HEK293 (cell line): ENCODE data around the gene IRF7.

Source experiments
- CTCF ChIA-PET: fragments of 350-600 bp; formaldehyde crosslinking; extraction: SDS; loops from one replicate; lab custom pipeline; 2021; ENCODE audit warnings: antibody characterized with exemption; lab: Yijun Ruan, JAX
- POLR2A ChIA-PET: fragments of 300-600 bp; formaldehyde crosslinking; extraction: SDS; loops from one replicate; lab custom pipeline; 2020; ENCODE audit warnings: antibody characterized with exemption, inconsistent platforms; lab: Yijun Ruan, JAX
- H3K27ac ChIP-seq: fragments of 200-500 bp; sonication (Bioruptor generic); 2 replicates; pipeline ENCODE4 v1.5.1; 2014; ENCODE audit warnings: low read depth, low read length, control low read depth, inconsistent platforms; ENCODE audit errors: extremely low read depth
- H3K36me3 ChIP-seq, 2 experiments: fragments of 200-500 bp in 1 of 2; sonication (Bioruptor generic) in 1 of 2; 1 replicate in 1 of 2; 2 replicates in 1 of 2; pipeline ENCODE4 v1.5.1; 2014 to 2017; ENCODE audit warnings: inconsistent platforms in 2 of 2, low read length in 2 of 2; ENCODE audit not compliant: control insufficient read depth in 2 of 2, insufficient read depth in 1 of 2
- H3K4me1 ChIP-seq: fragments of 200-500 bp; sonication (Bioruptor generic); 2 replicates; pipeline ENCODE4 v1.5.1; 2014; ENCODE audit warnings: mild to moderate bottlenecking, low read length, inconsistent platforms; ENCODE audit not compliant: control insufficient read depth, insufficient read depth
- H3K4me3 ChIP-seq: 2 replicates; pipeline ENCODE4 v1.5.1; 2011; ENCODE audit warnings: low read depth, mild to moderate bottlenecking, control low read depth, low read length, moderate library complexity
- H3K9me3 ChIP-seq: fragments of 200-500 bp; sonication (Bioruptor generic); 2 replicates; pipeline ENCODE4 v1.5.1; 2014; ENCODE audit warnings: low read depth, low read length, inconsistent platforms; ENCODE audit not compliant: control insufficient read depth, insufficient read depth
- EGR2 ChIP-seq: fragments of 450-650 bp; formaldehyde crosslinking; IDR thresholded peaks from 2 replicates; pipeline ENCODE4 v1.5.1; 2016; ENCODE audit warnings: low read depth, missing biosample characterization, missing genetic modification characterization
- HOXA7 ChIP-seq: sonication (generic); formaldehyde crosslinking; IDR thresholded peaks from 2 replicates; pipeline ENCODE4 v1.8.1; 2022; ENCODE audit warnings: missing genetic modification reagents, borderline replicate concordance
- MYNN ChIP-seq: fragments of 450-650 bp; formaldehyde crosslinking; IDR thresholded peaks from 2 replicates; pipeline ENCODE4 v1.5.1; 2016; ENCODE audit warnings: missing biosample characterization, missing genetic modification characterization, borderline replicate concordance
- ZBTB20 ChIP-seq: fragments of 450-650 bp; formaldehyde crosslinking; IDR thresholded peaks from 2 replicates; pipeline ENCODE4 v1.5.1; 2016; ENCODE audit warnings: missing biosample characterization, missing genetic modification characterization
- ZFP69B ChIP-seq: fragments of 450-650 bp; formaldehyde crosslinking; IDR thresholded peaks from 2 replicates; pipeline ENCODE4 v1.5.1; 2016; ENCODE audit warnings: missing biosample characterization, missing genetic modification characterization
- ZIC2 ChIP-seq: fragments of 450-650 bp; formaldehyde crosslinking; IDR thresholded peaks from 2 replicates; pipeline ENCODE4 v1.5.1; 2016; ENCODE audit warnings: missing biosample characterization, missing genetic modification characterization
- ZNF157 ChIP-seq: fragments of 450-650 bp; formaldehyde crosslinking; IDR thresholded peaks from 2 replicates; pipeline ENCODE4 v1.5.1; 2016; ENCODE audit warnings: missing biosample characterization, missing genetic modification characterization
- ZNF16 ChIP-seq: fragments of 450-650 bp; formaldehyde crosslinking; IDR thresholded peaks from 2 replicates; pipeline ENCODE4 v1.5.1; 2016; ENCODE audit warnings: low read depth, missing biosample characterization, missing genetic modification characterization
- ZNF169 ChIP-seq: fragments of 450-650 bp; formaldehyde crosslinking; IDR thresholded peaks from 2 replicates; pipeline ENCODE4 v1.5.1; 2016; ENCODE audit warnings: missing biosample characterization, missing genetic modification characterization
- ZNF423 ChIP-seq: fragments of 450-650 bp; formaldehyde crosslinking; IDR thresholded peaks from 2 replicates; pipeline ENCODE4 v1.5.1; 2016; ENCODE audit warnings: missing biosample characterization, missing genetic modification characterization
- ZNF433 ChIP-seq: fragments of 450-650 bp; formaldehyde crosslinking; IDR thresholded peaks from 2 replicates; pipeline ENCODE4 v1.5.1; 2016; ENCODE audit warnings: missing biosample characterization, missing genetic modification characterization, low read depth
- ZNF473 ChIP-seq: fragments of 450-650 bp; formaldehyde crosslinking; IDR thresholded peaks from 2 replicates; pipeline ENCODE4 v1.5.1; 2017; ENCODE audit warnings: missing biosample characterization, missing genetic modification characterization
- ZNF560 ChIP-seq: fragments of 450-650 bp; formaldehyde crosslinking; IDR thresholded peaks from 2 replicates; pipeline ENCODE4 v1.5.1; 2017; ENCODE audit warnings: missing biosample characterization, missing genetic modification characterization, borderline replicate concordance
- ZNF571 ChIP-seq: fragments of 450-650 bp; formaldehyde crosslinking; IDR thresholded peaks from 2 replicates; pipeline ENCODE4 v1.5.0; 2017; ENCODE audit warnings: missing biosample characterization, missing genetic modification characterization
- ZNF585B ChIP-seq: fragments of 450-650 bp; formaldehyde crosslinking; IDR thresholded peaks from 2 replicates; pipeline ENCODE4 v1.5.1; 2016; ENCODE audit warnings: missing biosample characterization, missing genetic modification characterization
- ZNF621 ChIP-seq: fragments of 450-650 bp; formaldehyde crosslinking; IDR thresholded peaks from 2 replicates; pipeline ENCODE4 v1.5.1; 2017; ENCODE audit warnings: missing biosample characterization, missing genetic modification characterization
- ZNF629 ChIP-seq: fragments of 450-650 bp; formaldehyde crosslinking; IDR thresholded peaks from 2 replicates; pipeline ENCODE4 v1.5.1; 2017; ENCODE audit warnings: missing biosample characterization, missing genetic modification characterization
- ZSCAN23 ChIP-seq: fragments of 450-650 bp; formaldehyde crosslinking; IDR thresholded peaks from 2 replicates; pipeline ENCODE4 v1.5.1; 2016; ENCODE audit warnings: missing biosample characterization, missing genetic modification characterization
- TF ChIP-seq, protein P1 (sequence below): fragments of 450-650 bp; formaldehyde crosslinking; IDR thresholded peaks from 2 replicates; pipeline ENCODE4 v1.5.1; 2016; ENCODE audit warnings: missing biosample characterization, missing genetic modification characterization
- TF ChIP-seq, protein P2 (sequence below): fragments of 450-650 bp; formaldehyde crosslinking; IDR thresholded peaks from 2 replicates; pipeline ENCODE4 v1.5.1; 2016; ENCODE audit warnings: missing biosample characterization, missing genetic modification characterization, borderline replicate concordance
- TF ChIP-seq, protein P3 (sequence below): IDR thresholded peaks from 2 replicates; pipeline ENCODE4 v1.6.1; 2011; ENCODE audit warnings: mild to moderate bottlenecking, low read depth, low read length, borderline replicate concordance

Gene IRF7

GRCh38 chr11:637333-637592 lies 21.5 kb upstream of the IRF7 start:
- CTCF ChIA-PET: no interaction called here
- POLR2A ChIA-PET: no interaction called here

DNA sequence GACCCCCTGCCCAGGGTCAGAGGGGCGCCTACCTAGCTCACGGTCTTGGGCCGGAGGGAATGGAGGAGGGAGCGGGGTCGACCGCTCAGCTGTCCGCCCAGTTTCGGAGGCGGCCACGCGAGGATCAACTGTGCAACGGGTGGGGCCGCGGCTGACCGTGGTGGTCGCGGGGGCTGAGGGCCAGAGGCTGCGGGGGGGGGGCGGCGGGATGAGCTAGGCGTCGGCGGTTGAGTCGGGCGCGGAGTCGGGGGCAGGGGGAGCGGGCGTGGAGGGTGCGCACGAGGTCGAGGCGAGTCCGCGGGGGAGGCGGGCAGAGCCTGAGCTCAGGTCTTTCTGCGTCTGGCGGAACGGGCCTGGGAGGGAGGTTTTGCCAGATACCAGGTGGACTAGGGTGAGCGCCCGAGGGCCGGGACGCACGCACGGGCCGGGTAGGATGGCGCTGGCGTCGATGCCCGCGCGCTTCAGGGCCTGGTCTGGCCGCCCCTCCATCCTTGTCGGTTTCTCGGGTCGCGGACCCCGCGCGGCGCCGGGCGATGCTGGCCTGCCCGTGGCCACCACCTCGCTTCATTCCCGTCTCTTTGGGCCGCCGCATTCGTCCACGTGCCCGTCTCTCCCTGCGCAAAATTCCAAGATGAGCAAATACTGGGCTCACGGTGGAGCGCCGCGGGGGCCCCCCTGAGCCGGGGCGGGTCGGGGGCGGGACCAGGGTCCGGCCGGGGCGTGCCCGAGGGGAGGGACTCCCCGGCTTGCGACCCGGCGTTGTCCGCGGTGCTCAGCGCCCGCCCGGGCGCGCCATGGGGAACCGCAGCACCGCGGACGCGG lies 21.0 kb upstream of the IRF7 start, which contains the start of gene DRD4:
Gene DRD4, plus strand, starts transcription at position 759 of the 822 bp plus-strand sequence. Its CDS starts 36 bp downstream, at position 795.
- no peak within 1 kb of the TSS for H3K4me3 ChIP-seq
- no peak for TF ChIP-seq ZNF157
- TF ChIP-seq, protein P1, sequence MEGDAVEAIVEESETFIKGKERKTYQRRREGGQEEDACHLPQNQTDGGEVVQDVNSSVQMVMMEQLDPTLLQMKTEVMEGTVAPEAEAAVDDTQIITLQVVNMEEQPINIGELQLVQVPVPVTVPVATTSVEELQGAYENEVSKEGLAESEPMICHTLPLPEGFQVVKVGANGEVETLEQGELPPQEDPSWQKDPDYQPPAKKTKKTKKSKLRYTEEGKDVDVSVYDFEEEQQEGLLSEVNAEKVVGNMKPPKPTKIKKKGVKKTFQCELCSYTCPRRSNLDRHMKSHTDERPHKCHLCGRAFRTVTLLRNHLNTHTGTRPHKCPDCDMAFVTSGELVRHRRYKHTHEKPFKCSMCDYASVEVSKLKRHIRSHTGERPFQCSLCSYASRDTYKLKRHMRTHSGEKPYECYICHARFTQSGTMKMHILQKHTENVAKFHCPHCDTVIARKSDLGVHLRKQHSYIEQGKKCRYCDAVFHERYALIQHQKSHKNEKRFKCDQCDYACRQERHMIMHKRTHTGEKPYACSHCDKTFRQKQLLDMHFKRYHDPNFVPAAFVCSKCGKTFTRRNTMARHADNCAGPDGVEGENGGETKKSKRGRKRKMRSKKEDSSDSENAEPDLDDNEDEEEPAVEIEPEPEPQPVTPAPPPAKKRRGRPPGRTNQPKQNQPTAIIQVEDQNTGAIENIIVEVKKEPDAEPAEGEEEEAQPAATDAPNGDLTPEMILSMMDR: no peak
- TF ChIP-seq ZNF169: no peak
- TF ChIP-seq ZNF571 (tag by site-specific recombination): no peak
- no peak for TF ChIP-seq ZNF433
- TF ChIP-seq ZNF560 (tag by site-specific recombination): no peak
- TF ChIP-seq ZNF473 (tag by site-specific recombination): no peak
- TF ChIP-seq EGR2: no peak
- TF ChIP-seq, protein P2, sequence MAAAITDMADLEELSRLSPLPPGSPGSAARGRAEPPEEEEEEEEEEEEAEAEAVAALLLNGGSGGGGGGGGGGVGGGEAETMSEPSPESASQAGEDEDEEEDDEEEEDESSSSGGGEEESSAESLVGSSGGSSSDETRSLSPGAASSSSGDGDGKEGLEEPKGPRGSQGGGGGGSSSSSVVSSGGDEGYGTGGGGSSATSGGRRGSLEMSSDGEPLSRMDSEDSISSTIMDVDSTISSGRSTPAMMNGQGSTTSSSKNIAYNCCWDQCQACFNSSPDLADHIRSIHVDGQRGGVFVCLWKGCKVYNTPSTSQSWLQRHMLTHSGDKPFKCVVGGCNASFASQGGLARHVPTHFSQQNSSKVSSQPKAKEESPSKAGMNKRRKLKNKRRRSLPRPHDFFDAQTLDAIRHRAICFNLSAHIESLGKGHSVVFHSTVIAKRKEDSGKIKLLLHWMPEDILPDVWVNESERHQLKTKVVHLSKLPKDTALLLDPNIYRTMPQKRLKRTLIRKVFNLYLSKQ (tag by site-specific recombination): no peak
- no peak for TF ChIP-seq ZIC2 (tag by site-specific recombination)
- no peak for TF ChIP-seq ZNF621
- no peak for TF ChIP-seq ZNF629 (tag by site-specific recombination)
- no peak for TF ChIP-seq ZBTB20
- no peak for TF ChIP-seq ZSCAN23 (tag by site-specific recombination)
- no peak for TF ChIP-seq ZNF423 (tag by site-specific recombination)
- TF ChIP-seq, all 188 proteins: peak for 0
- H3K27ac ChIP-seq: no peak within 1 kb of the TSS
- CTCF ChIA-PET: interaction anchor here (0.6 kb wide), 1 partner anchor 189 kb away, joined by 3 read pairs; no protein-coding TSS in a partner anchor
- no peaks in the 10 kb centered on the region for H3K9me3 ChIP-seq
- POLR2A ChIA-PET: no interaction called here
- peaks cover 0 to 22% of the 10 kb centered on the region in 2 experiments; a peak in 2 of 3 replicates for H3K36me3 ChIP-seq
- H3K4me1 ChIP-seq: no peaks in the 10 kb centered on the region

More at GRCh38 chr11:637333-637592, 21.5 kb upstream of the IRF7 start:
- Histone ChIP-seq H3K36me3 (peaks cover 0 to 28% of the 10 kb centered on the region in 2 experiments; a peak in 1 of 3 replicates), H3K4me3 (no peak overlapping the region), H3K27ac (no peak overlapping the region), H3K4me1 (no peaks in the 10 kb centered on the region), H3K9me3 (no peaks in the 10 kb centered on the region)
- TF ChIP-seq ZNF16 (no peak), ZNF585B (tag by site-specific recombination) (no peak), ZNF157 (no peak), HOXA7 (CRISPR knock-in tag) (no peak), ZFP69B (tag by site-specific recombination) (no peak), ZNF621 (no peak), MYNN (tag by site-specific recombination) (no peak), ZNF629 (tag by site-specific recombination) (no peak)
- TF ChIP-seq, protein P3, sequence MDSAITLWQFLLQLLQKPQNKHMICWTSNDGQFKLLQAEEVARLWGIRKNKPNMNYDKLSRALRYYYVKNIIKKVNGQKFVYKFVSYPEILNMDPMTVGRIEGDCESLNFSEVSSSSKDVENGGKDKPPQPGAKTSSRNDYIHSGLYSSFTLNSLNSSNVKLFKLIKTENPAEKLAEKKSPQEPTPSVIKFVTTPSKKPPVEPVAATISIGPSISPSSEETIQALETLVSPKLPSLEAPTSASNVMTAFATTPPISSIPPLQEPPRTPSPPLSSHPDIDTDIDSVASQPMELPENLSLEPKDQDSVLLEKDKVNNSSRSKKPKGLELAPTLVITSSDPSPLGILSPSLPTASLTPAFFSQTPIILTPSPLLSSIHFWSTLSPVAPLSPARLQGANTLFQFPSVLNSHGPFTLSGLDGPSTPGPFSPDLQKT: no peak
